Bronchus fibroblast of lung (primary cell): ENCODE data around the gene SULT4A1. TPM values are rescaled to one million over a fixed set of nuclear protein-coding genes. Genes with fewer than 3 reads are reported as not detected.

ENCODE experiments used
- total RNA-seq: library from RNA; depleted of rRNA; stranded (reverse); fragments of >200 nt; gene quantifications from 2 replicates; pipeline ENCODE4 v1.2.3, GENCODE V29; 2015

SULT4A1 gene
- 0.15 and 0.17 TPM in 2 replicates for total RNA-seq

DNA sequence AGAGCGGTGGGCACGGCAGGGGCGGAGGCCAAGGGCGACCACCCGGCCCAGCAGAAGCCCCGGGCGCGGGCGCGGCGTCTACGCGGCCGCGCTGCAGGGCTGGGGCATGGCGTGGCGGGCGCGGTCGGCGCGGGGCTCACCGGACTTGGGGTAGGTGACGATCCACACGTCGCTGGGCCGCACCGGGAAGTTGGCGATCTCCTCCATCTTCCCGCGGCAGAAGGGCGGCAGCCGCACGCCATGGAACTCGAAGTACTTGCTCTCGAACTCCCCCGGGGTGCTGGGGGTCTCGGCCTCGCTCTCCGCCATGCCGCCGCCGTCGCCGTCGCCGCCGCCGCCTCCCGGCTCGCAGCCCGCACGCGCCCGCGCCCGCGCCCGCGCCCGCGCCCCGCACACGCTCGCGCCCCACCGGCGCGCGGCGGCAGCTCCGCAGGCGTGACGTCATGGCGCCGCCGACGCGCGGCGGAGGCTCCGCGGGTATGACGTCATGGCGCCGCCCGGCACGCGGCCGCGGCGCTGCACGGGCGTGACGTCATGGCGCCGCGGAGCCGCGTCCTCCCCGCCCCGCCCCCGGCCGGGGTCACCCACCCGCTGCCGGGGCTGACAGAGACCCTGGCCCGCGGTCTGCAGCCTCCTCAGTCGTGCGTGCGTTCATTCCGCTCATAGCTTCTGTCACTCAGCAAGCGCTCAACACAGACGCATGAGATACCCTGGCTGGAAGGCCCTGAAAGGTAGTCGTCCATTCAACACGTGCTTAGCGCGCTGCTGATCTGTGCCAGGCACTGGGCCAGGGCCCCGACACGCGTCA, at the start of gene SULT4A1:
TSS of gene SULT4A1 (minus strand) at position 440 of the 808 bp plus-strand sequence. CDS start at position 309, 131 bp downstream.

DNA sequence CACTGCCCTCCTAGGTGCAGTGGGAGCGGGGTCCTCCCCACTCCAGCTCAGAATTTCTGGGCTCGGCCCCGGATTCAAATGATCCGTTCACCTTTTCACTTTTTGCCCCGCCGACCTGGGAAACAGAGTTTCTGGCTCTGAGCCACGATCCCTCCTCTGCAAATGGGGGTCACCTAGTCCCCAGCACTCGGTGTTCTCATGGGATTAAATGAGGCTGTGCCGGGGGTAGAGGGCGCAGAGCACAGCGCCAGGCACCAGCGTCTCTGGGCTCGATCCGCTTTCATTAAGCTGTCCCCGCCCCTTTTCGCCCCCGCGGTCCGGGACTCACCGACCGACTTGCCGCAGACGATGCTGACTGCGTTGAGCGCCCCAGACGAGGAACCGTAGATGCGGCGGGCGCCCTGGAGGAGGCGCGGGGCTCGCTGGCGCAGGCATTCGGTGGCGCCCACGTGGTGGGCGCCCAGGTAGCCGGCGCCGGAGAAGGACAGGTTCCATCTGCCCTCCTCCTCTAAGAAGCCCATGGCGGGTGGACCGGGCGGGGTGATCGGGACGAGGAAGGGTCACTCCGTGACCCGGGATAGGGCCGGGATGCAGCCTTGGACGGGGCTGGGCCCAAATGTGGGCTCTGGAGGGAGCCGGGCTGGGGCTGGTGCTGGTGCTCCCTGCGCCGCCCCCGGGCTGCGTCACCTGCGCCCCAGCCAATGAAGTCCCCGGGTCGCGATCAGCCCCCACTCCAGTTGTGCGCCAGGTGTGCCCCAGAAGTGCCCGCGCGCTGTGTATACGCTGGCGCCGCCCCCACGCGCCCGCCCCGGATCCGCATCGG, 29.3 kb upstream of the SULT4A1 start, which contains the start of gene PNPLA5:
TSS of gene PNPLA5 (minus strand) at position 654 of the 823 bp plus-strand sequence. CDS start at position 521, 133 bp downstream.

DNA sequence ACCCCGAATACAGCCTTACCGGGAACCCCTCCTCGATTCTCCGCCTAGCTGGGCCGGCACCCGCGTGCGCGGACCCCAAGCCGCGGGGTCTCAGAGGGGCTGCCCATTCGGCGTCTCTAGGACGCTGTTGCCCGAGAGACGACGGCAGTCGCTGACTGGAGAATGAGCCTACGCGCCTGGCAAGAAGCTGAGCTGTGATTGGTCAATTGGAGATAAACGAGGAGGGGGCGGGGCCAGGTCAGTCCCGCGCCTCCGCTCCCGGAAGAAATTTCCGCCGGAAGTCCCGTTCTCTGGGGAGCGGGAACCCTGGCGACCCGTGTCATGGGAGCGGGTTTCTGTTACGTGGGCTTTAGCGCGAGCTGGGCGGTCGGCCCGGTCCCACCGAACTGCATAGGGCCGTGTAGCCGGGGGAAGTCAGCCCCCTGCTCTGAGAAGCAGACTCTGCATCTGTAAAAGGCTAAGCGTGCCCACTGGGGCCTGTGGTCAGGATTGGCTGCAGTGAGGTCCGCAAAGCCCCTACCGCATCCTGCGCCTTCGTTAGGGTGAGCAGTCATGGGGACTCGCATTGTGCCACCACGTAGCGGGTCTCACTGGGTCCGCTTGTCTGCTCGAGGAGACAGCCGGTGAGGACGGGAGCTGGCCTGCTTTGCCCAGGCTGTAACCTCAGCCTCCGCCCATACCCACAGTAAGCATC, 50.0 kb downstream of the SULT4A1 start, which contains the start of gene EFCAB6:
TSS of gene EFCAB6 (minus strand) at position 157 of the 694 bp plus-strand sequence. CDS start 29,987 bp downstream, outside the sequence.

Other genes starting within 250 kb of the SULT4A1 start
- 0.50 and 0.74 TPM in 2 replicates for gene EFCAB6, start 50.2 kb downstream of the SULT4A1 start, total RNA-seq
- gene PNPLA5, start 29.5 kb upstream of the SULT4A1 start, total RNA-seq: not detected in 2 replicates
- 10.4 and 10.7 TPM in 2 replicates for gene PNPLA3, start 61.3 kb upstream of the SULT4A1 start, total RNA-seq
- gene SAMM50, start 92.9 kb upstream of the SULT4A1 start, total RNA-seq: 49.5 and 51.9 TPM in 2 replicates
- gene PARVB, start 161.8 kb upstream of the SULT4A1 start, total RNA-seq: 43.4 and 61.2 TPM in 2 replicates